GM19452 (cell line): ENCODE results near the gene MADD.

Experiments used
- ATAC-seq: cut with Tn5 transposase; IDR thresholded peaks from one replicate; pipeline ENCODE4 v1.9.1; 2021; ENCODE audit not compliant: unreplicated experiment

The MADD gene

GRCh38 chr11:47336595-47336994, 66.7 kb downstream of the MADD start:
- ATAC-seq, result no peak

- ATAC-seq, result no peak
These were observed 67.4 kb downstream of the MADD start for GRCh38 chr11:47337229-47337924.

- ATAC-seq, result no peak
These were observed 68.7 kb downstream of the MADD start for GRCh38 chr11:47338396-47339241.

- ATAC-seq, result no peak
These were observed 70.1 kb downstream of the MADD start for GRCh38 chr11:47340010-47340409.

- ATAC-seq, result no peak
These were observed 71.2 kb downstream of the MADD start for GRCh38 chr11:47340980-47341775.

- no peak for ATAC-seq
These were observed 72.3 kb downstream of the MADD start for GRCh38 chr11:47342036-47342803.

GRCh38 chr11:47342854-47343253, 72.9 kb downstream of the MADD start:
- ATAC-seq, result no peak

- ATAC-seq, result no peak
These were observed 76.1 kb downstream of the MADD start for GRCh38 chr11:47345890-47346563.

- no peak for ATAC-seq
These were observed 77.2 kb downstream of the MADD start for GRCh38 chr11:47347137-47347536.

- ATAC-seq, result no peak
These were observed 78.3 kb downstream of the MADD start for GRCh38 chr11:47348131-47348802.

GRCh38 chr11:47348859-47349258, 78.9 kb downstream of the MADD start:
- no peak for ATAC-seq

- no peak for ATAC-seq
These were observed 79.7 kb downstream of the MADD start for GRCh38 chr11:47349521-47350095.

GRCh38 chr11:47350315-47350714, 80.4 kb downstream of the MADD start:
- ATAC-seq, result no peak

- ATAC-seq, result no peak
These were observed 81.5 kb downstream of the MADD start for GRCh38 chr11:47351156-47352126.

GRCh38 chr11:47352556-47352955, 82.6 kb downstream of the MADD start, which contains the start of gene MYBPC3:
Gene MYBPC3, minus strand, starts transcription at chr11:47352702. Its CDS starts 55 bp downstream, at chr11:47352647.
- no peak for ATAC-seq

- no peak for ATAC-seq
These were observed 84.2 kb downstream of the MADD start for GRCh38 chr11:47353978-47354774.

- ATAC-seq, result no peak
These were observed 85.0 kb downstream of the MADD start for GRCh38 chr11:47354913-47355282.
